HCT116 (cell line): ENCODE measurements around the gene TRPM8. TPM values are rescaled to one million over a fixed set of nuclear protein-coding genes. Genes with fewer than 3 reads are reported as not detected.
"Not testable (repeated sequence)": the region's sequence is repeated elsewhere in the genome, so short reads cannot be mapped to it uniquely, and the experiment has no call there.

ENCODE experiments used
- ATAC-seq: fragments of 200-7000 bp; cut with Tn5 transposase; 2 replicates; pipeline ENCODE4 v1.9.1; 2020; ENCODE audit warnings: mild to moderate bottlenecking, moderate library complexity
- BruUV-seq: library from RNA; stranded (reverse); fragments of 400-500 nt; replicated peaks from 2 replicates; lab custom pipeline; 2021; lab: Mats Ljungman, UMichigan
- CTCF ChIA-PET: fragments of 300-600 bp; sonication (Branson Sonifier 250); formaldehyde crosslinking; loops from one replicate; lab custom pipeline; 2021; ENCODE audit warnings: antibody characterized with exemption; lab: Charles Lee
- POLR2A ChIA-PET: fragments of 300-600, 350-600 bp; sonication (Branson Sonifier 250); formaldehyde crosslinking; loops from one replicate; lab custom pipeline; 2021; ENCODE audit warnings: antibody characterized with exemption; lab: Charles Lee
- RAD21 ChIA-PET, 2 experiments: fragments of 300-600 bp; sonication (Branson Sonifier 250); formaldehyde crosslinking; loops; one replicate each; lab custom pipeline; 2023; ENCODE audit warnings: low total read pairs in 2 of 2; ENCODE audit not compliant: uncharacterized antibody in 2 of 2, unreplicated experiment in 2 of 2, low non-redundant PET in 1 of 2; lab: Charles Lee
- DNase-seq: peaks from one replicate; pipeline ENCODE4 v3.0.0-alpha.2; 2010; ENCODE audit warnings: low read depth, low spot score
- H2AFZ ChIP-seq: fragments of 200-600 bp; shearing (Covaris generic), sonication (generic); 2 replicates; pipeline ENCODE4 v1.6.1; 2017; ENCODE audit warnings: low read depth, mixed run types, mixed read lengths, antibody characterized with exemption, low read length; ENCODE audit not compliant: poor library complexity, severe bottlenecking
- H3K27ac ChIP-seq: 2 replicates; pipeline ENCODE4 v1.5.1; 2012; ENCODE audit warnings: low read depth, low read length
- H3K27me3 ChIP-seq: fragments of 200-600 bp; sonication (generic); 2 replicates; pipeline ENCODE4 v1.6.1; 2016; ENCODE audit warnings: mixed run types, low read length, mixed read lengths; ENCODE audit not compliant: insufficient read depth
- H3K36me3 ChIP-seq, 2 experiments: fragments of 200-500 bp in 1 of 2; fragments of 200-600 bp in 1 of 2; sonication (Bioruptor generic) in 1 of 2; sonication (generic) in 1 of 2; 2 replicates each; pipeline versions ENCODE4 v1.5.1 to v1.6.1; 2014 to 2016; ENCODE audit warnings: low read length in 2 of 2, inconsistent platforms in 1 of 2, mixed read lengths in 1 of 2, mixed run types in 1 of 2; ENCODE audit not compliant: insufficient read depth in 2 of 2, control insufficient read depth in 1 of 2
- H3K4me1 ChIP-seq, 2 experiments: fragments of 200-600 bp in 1 of 2; sonication (generic) in 1 of 2; 2 replicates each; pipeline versions ENCODE4 v1.5.1 to v1.6.1; 2012 to 2017; ENCODE audit warnings: low read length in 2 of 2, inconsistent platforms in 1 of 2, mild to moderate bottlenecking in 1 of 2, mixed read lengths in 1 of 2, mixed run types in 1 of 2, moderate library complexity in 1 of 2; ENCODE audit not compliant: insufficient read depth in 2 of 2, control insufficient read depth in 1 of 2
- H3K4me2 ChIP-seq: fragments of 200-600 bp; sonication (generic); 2 replicates; pipeline ENCODE4 v1.6.1; 2017; ENCODE audit warnings: mixed run types, low read length, mixed read lengths
- H3K4me3 ChIP-seq, 2 experiments: fragments of 200-600 bp in 1 of 2; sonication (generic) in 1 of 2; replicated peaks in 1 of 2; 2 replicates each; pipeline ENCODE4 v1.5.1; 2011 to 2016; ENCODE audit warnings: low read length in 2 of 2, control low read depth in 1 of 2, low read depth in 1 of 2, mild to moderate bottlenecking in 1 of 2, mixed read lengths in 1 of 2, mixed run types in 1 of 2
- H3K79me2 ChIP-seq: fragments of 200-600 bp; sonication (generic); 2 replicates; pipeline ENCODE4 v1.6.1; 2017; ENCODE audit warnings: mild to moderate bottlenecking, mixed run types, low read length, moderate library complexity, mixed read lengths; ENCODE audit not compliant: insufficient read depth
- H3K9ac ChIP-seq: fragments of 200-600 bp; sonication (generic); 2 replicates; pipeline ENCODE4 v1.6.1; 2016; ENCODE audit warnings: low read length, mixed read lengths
- H3K9me2 ChIP-seq: fragments of 200-600 bp; sonication (generic), shearing (Covaris generic); 2 replicates; pipeline ENCODE4 v1.6.1; 2017; ENCODE audit warnings: mixed run types, mild to moderate bottlenecking, moderate library complexity; ENCODE audit not compliant: insufficient read depth
- H3K9me3 ChIP-seq, 2 experiments: fragments of 200-500 bp in 1 of 2; fragments of 200-600 bp in 1 of 2; sonication (Bioruptor generic) in 1 of 2; sonication (generic) in 1 of 2; 2 replicates each; pipeline ENCODE4 v1.6.1; 2014 to 2017; ENCODE audit warnings: low read length in 2 of 2, mixed read lengths in 2 of 2, inconsistent platforms in 1 of 2, low read depth in 1 of 2, mild to moderate bottlenecking in 1 of 2, mixed run types in 1 of 2, moderate library complexity in 1 of 2; ENCODE audit not compliant: control insufficient read depth in 1 of 2, insufficient read depth in 1 of 2
- H4K20me1 ChIP-seq: fragments of 200-600 bp; sonication (generic), shearing (Covaris generic); 2 replicates; pipeline ENCODE4 v1.6.1; 2017; ENCODE audit warnings: mixed run types, mild to moderate bottlenecking, moderate library complexity; ENCODE audit not compliant: insufficient read depth
- CBX3 ChIP-seq: IDR thresholded peaks from 2 replicates; pipeline ENCODE4 v1.6.1; 2012; ENCODE audit warnings: low read depth
- EZH2 ChIP-seq: fragments of 200-600 bp; sonication (generic); IDR thresholded peaks from 2 replicates; pipeline ENCODE4 v1.6.1; 2017; ENCODE audit warnings: antibody characterized with exemption, mixed run types
- POLR2AphosphoS5 ChIP-seq: IDR thresholded peaks from 2 replicates; pipeline ENCODE4 v1.6.1; 2011; ENCODE audit warnings: mild to moderate bottlenecking, low read depth, low read length, moderate library complexity
- RAD21 ChIP-seq: IDR thresholded peaks from 2 replicates; pipeline ENCODE4 v1.6.1; 2012; ENCODE audit warnings: low read depth, mild to moderate bottlenecking
- SIN3A ChIP-seq: IDR thresholded peaks from 2 replicates; pipeline ENCODE4 v1.6.1; 2012; ENCODE audit warnings: low read depth
- SRF ChIP-seq: IDR thresholded peaks from 2 replicates; pipeline ENCODE4 v1.6.1; 2012; ENCODE audit warnings: low read depth
- YY1 ChIP-seq: IDR thresholded peaks from 2 replicates; pipeline ENCODE4 v1.6.1; 2011; ENCODE audit warnings: low read length, low read depth, moderate library complexity, mild to moderate bottlenecking; ENCODE audit not compliant: insufficient replicate concordance; ENCODE audit errors: extremely low read depth
- ZBTB33 ChIP-seq: IDR thresholded peaks from 2 replicates; pipeline ENCODE4 v1.6.1; 2011; ENCODE audit warnings: mild to moderate bottlenecking, low read length, moderate library complexity; ENCODE audit not compliant: insufficient replicate concordance; ENCODE audit errors: extremely low read depth
- ZNF274 ChIP-seq: fragments of 200-500 bp; sonication (Bioruptor generic); IDR thresholded peaks from 2 replicates; pipeline ENCODE4 v1.6.1; 2014; ENCODE audit warnings: mild to moderate bottlenecking, low read depth, low read length, inconsistent platforms
- intact Hi-C: fragments of 100-400 bp; cut with micrococcal nuclease; formaldehyde crosslinking; loops from 2 replicates; pipeline ENCODE4 v1.10.0; 2022
- total RNA-seq: library from RNA; stranded (reverse); gene quantifications from one replicate; pipeline ENCODE4 v1.2.1, GENCODE V29; 2021; ENCODE audit not compliant: unreplicated experiment

Gene TRPM8
- total RNA-seq, 1 experiment from 2014 or later, result 0.39 TPM

GRCh38 chr2:233871432-233871831 lies 45.7 kb upstream of the TRPM8 start:
- Histone ChIP-seq H2AFZ (no peak overlapping the region), H3K9me3 (0 out of 4 replicates have a peak, but pooled peaks cover 0 to 3% of the 10 kb centered on the region in 2 experiments), H3K4me3 (no peak overlapping the region), H3K9ac (no peak overlapping the region), H3K79me2 (peaks cover 16% of the 10 kb centered on the region; the same call in 1 of the 2 replicates), H3K9me2 (no peaks in the 10 kb centered on the region), H3K4me2 (no peak overlapping the region), H3K4me1 (peaks cover 0 to 6% of the 10 kb centered on the region in 2 experiments; a peak in 2 of 4 replicates), H3K27ac (no peak overlapping the region), H4K20me1 (no peaks in the 10 kb centered on the region), H3K27me3 (no peaks in the 10 kb centered on the region), H3K36me3 (peaks cover 0 to 2% of the 10 kb centered on the region in 2 experiments; a peak in 1 of 4 replicates)
- TF ChIP-seq SRF, result no peak
- RAD21 ChIA-PET, result no interaction called here
- no peak for ATAC-seq
- intact Hi-C loops, result no loop called here
- POLR2A ChIA-PET, result no interaction called here
- no TSS peak for BruUV-seq
- no peak for DNase-seq
- CTCF ChIA-PET, result no interaction called here

- H3K27ac ChIP-seq, H3K9me3 ChIP-seq, DNase-seq, H3K4me2 ChIP-seq, H3K9ac ChIP-seq, intact Hi-C loops, H3K4me1 ChIP-seq, H4K20me1 ChIP-seq, H3K27me3 ChIP-seq, CTCF ChIA-PET, ATAC-seq, H3K4me3 ChIP-seq, H2AFZ ChIP-seq, H3K9me2 ChIP-seq, POLR2A ChIA-PET, BruUV-seq, H3K36me3 ChIP-seq, RAD21 ChIA-PET: not testable (repeated sequence)
- H3K79me2 ChIP-seq, result peaks cover 10% of the 10 kb centered on the region; the same call in 1 of the 2 replicates
Measured at GRCh38 chr2:233872125-233872524, 45.0 kb upstream of the TRPM8 start.

GRCh38 chr2:233882353-233882752 lies 34.8 kb upstream of the TRPM8 start:
- ChIA-PET RAD21 (no interaction called here), CTCF (no interaction called here), POLR2A (no interaction called here)
- H3K9ac ChIP-seq, result no peak overlapping the region
- no peak overlapping the region for H3K27ac ChIP-seq
- no peaks in the 10 kb centered on the region for H3K36me3 ChIP-seq
- no peak overlapping the region for H3K4me3 ChIP-seq
- H3K9me2 ChIP-seq, result no peaks in the 10 kb centered on the region
- H4K20me1 ChIP-seq, result no peaks in the 10 kb centered on the region
- peaks cover 0 to 9% of the 10 kb centered on the region in 2 experiments; a peak in 2 of 4 replicates for H3K9me3 ChIP-seq
- ATAC-seq (no peak), DNase-seq (no peak)
- 0 out of 2 replicates have a peak, but pooled peaks cover 8% of the 10 kb centered on the region for H3K27me3 ChIP-seq
- intact Hi-C loops, result no loop called here
- H2AFZ ChIP-seq, result no peak overlapping the region
- no TSS peak for BruUV-seq
- H3K4me2 ChIP-seq, result no peak overlapping the region
- no peaks in the 10 kb centered on the region for H3K4me1 ChIP-seq
- H3K79me2 ChIP-seq, result no peaks in the 10 kb centered on the region
- TF ChIP-seq ZNF274 (no peak), ZBTB33 (no peak), RAD21 (no peak), EZH2 (no peak), POLR2AphosphoS5 (no peak), CBX3 (no peak), YY1 (no peak), SIN3A (no peak)
